Measurements from ENCODE around the gene TENM4. TPM values are rescaled to one million over a fixed set of nuclear protein-coding genes. Genes with fewer than 3 reads are reported as not detected.

The TENM4 gene
- polyA plus RNA-seq, 1 of the 3 experiments (the other 2 are of a cell fraction): 16.7 TPM

DNA sequence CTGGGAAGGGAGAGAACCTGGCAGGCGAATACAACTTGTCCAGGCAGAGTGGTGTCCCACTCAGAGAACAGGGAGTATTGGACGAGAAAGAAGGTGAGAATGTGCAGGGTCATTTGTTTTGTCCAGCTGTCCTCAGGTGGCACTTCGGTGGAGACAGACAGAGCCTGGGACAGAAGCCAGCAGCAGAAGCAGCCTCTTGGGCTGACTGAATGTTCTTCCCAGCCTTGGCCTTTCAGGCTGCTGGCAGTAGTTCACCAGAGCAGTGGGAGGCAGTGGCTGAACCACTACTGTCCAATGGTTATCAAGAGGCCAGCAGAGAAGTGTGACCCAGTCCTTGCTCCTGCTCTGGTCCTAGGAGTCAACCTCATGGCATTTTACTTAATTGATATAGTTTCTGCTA lies 535.1 kb downstream of the TENM4 start:
- no peak for DNase-seq
- POLR2A ChIA-PET: no interaction called here
- TF ChIP-seq RAD21 (IDR thresholded peaks at IDR 0.05; ENCODE audit: low read length) (no peak), NRF1 (IDR thresholded peaks at IDR 0.05; ENCODE audit: low read depth, low read length) (no peak), FOSL2 (IDR thresholded peaks at IDR 0.05; ENCODE audit: borderline replicate concordance, low read depth) (no peak), FOXJ3 (CRISPR knock-in tag; IDR thresholded peaks at IDR 0.05) (no peak), FOXM1 (IDR thresholded peaks at IDR 0.05; ENCODE audit: low read depth) (no peak), GABPA (IDR thresholded peaks at IDR 0.05; ENCODE audit: low read depth) (no peak), SMC3 (IDR thresholded peaks at IDR 0.05; ENCODE audit: low read depth, low read length) (no peak), RFX5 (IDR thresholded peaks at IDR 0.05; ENCODE audit: low read length) (no peak), SIN3A (IDR thresholded peaks at IDR 0.05; ENCODE audit: borderline replicate concordance, low read depth, low read length) (no peak), RXRA (IDR thresholded peaks at IDR 0.05; ENCODE audit: borderline replicate concordance, low read depth) (no peak), TAF1 (IDR thresholded peaks at IDR 0.05; ENCODE audit: borderline replicate concordance, low read depth, low read length) (no peak), JUND (IDR thresholded peaks at IDR 0.05) (no peak)
- TF ChIP-seq, protein P1, sequence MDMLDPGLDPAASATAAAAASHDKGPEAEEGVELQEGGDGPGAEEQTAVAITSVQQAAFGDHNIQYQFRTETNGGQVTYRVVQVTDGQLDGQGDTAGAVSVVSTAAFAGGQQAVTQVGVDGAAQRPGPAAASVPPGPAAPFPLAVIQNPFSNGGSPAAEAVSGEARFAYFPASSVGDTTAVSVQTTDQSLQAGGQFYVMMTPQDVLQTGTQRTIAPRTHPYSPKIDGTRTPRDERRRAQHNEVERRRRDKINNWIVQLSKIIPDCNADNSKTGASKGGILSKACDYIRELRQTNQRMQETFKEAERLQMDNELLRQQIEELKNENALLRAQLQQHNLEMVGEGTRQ (IDR thresholded peaks at IDR 0.05; ENCODE audit: borderline replicate concordance, low read depth, low read length): no peak
- TF ChIP-seq, protein P2, sequence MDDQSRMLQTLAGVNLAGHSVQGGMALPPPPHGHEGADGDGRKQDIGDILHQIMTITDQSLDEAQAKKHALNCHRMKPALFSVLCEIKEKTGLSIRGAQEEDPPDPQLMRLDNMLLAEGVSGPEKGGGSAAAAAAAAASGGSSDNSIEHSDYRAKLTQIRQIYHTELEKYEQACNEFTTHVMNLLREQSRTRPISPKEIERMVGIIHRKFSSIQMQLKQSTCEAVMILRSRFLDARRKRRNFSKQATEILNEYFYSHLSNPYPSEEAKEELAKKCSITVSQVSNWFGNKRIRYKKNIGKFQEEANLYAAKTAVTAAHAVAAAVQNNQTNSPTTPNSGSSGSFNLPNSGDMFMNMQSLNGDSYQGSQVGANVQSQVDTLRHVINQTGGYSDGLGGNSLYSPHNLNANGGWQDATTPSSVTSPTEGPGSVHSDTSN (IDR thresholded peaks at IDR 0.05): no peak
- TF ChIP-seq, protein P3, sequence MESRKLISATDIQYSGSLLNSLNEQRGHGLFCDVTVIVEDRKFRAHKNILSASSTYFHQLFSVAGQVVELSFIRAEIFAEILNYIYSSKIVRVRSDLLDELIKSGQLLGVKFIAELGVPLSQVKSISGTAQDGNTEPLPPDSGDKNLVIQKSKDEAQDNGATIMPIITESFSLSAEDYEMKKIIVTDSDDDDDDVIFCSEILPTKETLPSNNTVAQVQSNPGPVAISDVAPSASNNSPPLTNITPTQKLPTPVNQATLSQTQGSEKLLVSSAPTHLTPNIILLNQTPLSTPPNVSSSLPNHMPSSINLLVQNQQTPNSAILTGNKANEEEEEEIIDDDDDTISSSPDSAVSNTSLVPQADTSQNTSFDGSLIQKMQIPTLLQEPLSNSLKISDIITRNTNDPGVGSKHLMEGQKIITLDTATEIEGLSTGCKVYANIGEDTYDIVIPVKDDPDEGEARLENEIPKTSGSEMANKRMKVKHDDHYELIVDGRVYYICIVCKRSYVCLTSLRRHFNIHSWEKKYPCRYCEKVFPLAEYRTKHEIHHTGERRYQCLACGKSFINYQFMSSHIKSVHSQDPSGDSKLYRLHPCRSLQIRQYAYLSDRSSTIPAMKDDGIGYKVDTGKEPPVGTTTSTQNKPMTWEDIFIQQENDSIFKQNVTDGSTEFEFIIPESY (IDR thresholded peaks at IDR 0.05; ENCODE audit: borderline replicate concordance, low read depth): no peak
- TF ChIP-seq, protein P4, sequence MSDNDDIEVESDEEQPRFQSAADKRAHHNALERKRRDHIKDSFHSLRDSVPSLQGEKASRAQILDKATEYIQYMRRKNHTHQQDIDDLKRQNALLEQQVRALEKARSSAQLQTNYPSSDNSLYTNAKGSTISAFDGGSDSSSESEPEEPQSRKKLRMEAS (IDR thresholded peaks at IDR 0.05; ENCODE audit: low read depth): no peak
- H3K36me3 ChIP-seq (replicated peaks in 1 of 2; ENCODE audit: control insufficient read depth in 1 of 2, insufficient read depth in 2 of 2, low read length in 1 of 2): peaks cover 0 to 16% of the 10 kb centered on the region in 2 experiments
- CTCF ChIA-PET: interaction anchor here (1.1 kb wide), 1 partner anchor 19 kb away, joined by 3 read pairs; no protein-coding TSS in a partner anchor
- no peaks in the 10 kb centered on the region for H3K9me2 ChIP-seq
- H3K9ac ChIP-seq: no peak overlapping the region
- H3K27ac ChIP-seq (ENCODE audit: low read depth in 2 of 2, low read length in 1 of 2): no peak overlapping the region; a peak in 1 of 4 replicates
- no peak overlapping the region for H3K4me3 ChIP-seq (ENCODE audit: low read depth in 2 of 2, low read length in 1 of 2)
- H3K4me1 ChIP-seq (ENCODE audit: control insufficient read depth in 1 of 2, insufficient read depth in 2 of 2, low read depth in 1 of 2, low read length in 1 of 2): peaks cover 8 to 23% of the 10 kb centered on the region in 2 experiments; a peak in 2 of 4 replicates
- no peak overlapping the region for H2AFZ ChIP-seq (ENCODE audit: low read depth)
- no peak overlapping the region for H3K4me2 ChIP-seq
- H4K20me1 ChIP-seq (ENCODE audit: insufficient read depth): no peaks in the 10 kb centered on the region
- WGBS (ENCODE audit: low lambda C conversion rate): 68% methylated on average over 3 of the region's 3 CpGs
- no peaks in the 10 kb centered on the region for H3K27me3 ChIP-seq (ENCODE audit: insufficient read depth)
- no peaks in the 10 kb centered on the region for H3K79me2 ChIP-seq (ENCODE audit: insufficient read depth)
- no peaks in the 10 kb centered on the region for H3F3A ChIP-seq (replicated peaks; ENCODE audit: insufficient read depth)
- H3K9me3 ChIP-seq: no peaks in the 10 kb centered on the region

All from SK-N-SH (cell line).